Adrenal gland (tissue), 5 donors: ENCODE results near the gene WBP1L.

Experiments
- CTCF ChIP-seq, 6 experiments: fragments of 450-650 bp in 4 of 6; fragments of 200-600 bp in 2 of 6; sonication (generic) in 1 of 6; IDR thresholded peaks; 1 replicate in 5 of 6; 2 replicates in 1 of 6; pipeline versions ENCODE4 v1.5.1 to v1.8.0; 2016 to 2021; ENCODE audit warnings: antibody characterized with exemption in 6 of 6, mild to moderate bottlenecking in 2 of 6, moderate library complexity in 1 of 6
- POLR2A ChIP-seq, 2 donors: fragments of 450-650 bp; IDR thresholded peaks; one replicate each; pipeline ENCODE4 v1.6.1; 2017; ENCODE audit warnings: antibody characterized with exemption in 2 of 2, mild to moderate bottlenecking in 2 of 2, moderate library complexity in 1 of 2
- donor health status: DM: no; HTN: no; CAD: no.

- TF ChIP-seq POLR2A (IDR thresholded peaks at IDR 0.05): no peak
- TF ChIP-seq CTCF (IDR thresholded peaks at IDR 0.05): no peak
These were observed 13.6 kb downstream of the WBP1L start for GRCh38 chr10:102757323-102757722.
